ENCODE results near the gene PPP1R26.

PPP1R26 gene

DNA sequence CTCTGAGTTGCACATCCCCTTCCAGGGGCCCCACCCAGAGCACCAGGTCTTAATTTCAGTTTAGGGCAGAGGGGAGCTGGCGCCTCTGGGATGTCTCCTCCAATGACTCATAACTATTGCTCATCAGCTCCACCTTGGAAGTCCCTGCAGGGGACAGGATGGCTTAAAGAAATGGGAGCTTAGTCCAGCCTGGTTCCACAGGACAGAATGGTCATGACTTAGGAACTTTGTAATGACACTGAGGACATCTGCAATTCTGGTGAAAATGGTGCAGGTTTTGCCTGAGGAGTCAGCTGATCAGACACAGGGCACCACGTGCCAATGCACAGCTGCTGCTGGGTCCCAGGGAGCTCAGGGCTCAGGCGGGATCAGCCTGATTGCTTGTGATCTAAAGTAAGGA lies 16.4 kb upstream of the PPP1R26 start:
- DNase-seq, result no peak

DNA sequence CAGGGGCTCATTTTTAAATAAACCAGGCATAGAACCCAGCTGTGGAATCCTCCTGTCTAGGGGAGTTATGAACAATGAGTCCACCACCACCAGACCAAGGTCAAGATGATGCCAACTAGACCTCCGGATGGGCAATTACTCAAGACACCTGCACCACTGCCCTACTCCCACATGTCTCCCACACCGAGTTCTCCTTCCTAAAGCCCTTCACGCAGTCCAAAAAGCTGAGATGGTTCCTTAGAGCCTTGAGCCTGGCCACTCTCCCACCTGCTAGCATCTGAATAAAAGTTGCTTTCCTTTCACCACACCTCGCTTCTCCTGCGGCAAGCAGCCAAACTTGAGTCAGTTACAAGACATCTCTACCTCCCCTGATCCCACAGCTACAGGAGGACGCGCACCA lies 15.4 kb upstream of the PPP1R26 start:
- DNase-seq, result no peak

DNA sequence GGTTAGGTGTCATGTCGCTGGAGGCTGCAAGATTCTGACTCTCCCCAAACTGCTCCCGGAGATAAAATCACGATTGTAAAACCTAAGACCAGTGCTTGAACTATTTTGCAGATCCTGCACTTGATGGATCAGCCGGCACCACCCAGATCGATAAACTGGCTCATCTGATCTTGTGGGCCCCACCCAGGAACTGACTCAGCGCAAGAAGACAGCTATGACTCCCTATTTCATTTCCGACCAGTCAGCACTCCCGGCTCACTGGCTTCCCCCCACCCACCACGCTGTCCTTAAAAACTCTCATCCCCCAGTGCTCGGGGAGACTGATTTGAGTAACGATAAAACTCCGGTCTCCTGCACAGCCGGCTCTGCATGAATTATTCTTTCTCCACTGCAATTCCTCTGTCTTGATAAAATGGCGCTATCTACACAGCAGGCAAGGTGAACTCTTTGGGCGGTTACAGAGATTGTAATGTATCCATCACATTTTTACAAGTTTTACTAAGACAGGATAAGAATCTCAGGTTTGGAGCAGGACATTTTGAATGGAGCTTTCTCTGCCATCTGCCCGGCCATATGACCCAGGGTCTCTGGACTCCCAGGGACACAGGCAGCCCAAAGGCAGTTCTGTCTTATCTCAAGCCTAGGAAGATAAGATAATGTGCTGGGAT lies 10.6 kb upstream of the PPP1R26 start:
- DNase-seq, result no peak

DNA sequence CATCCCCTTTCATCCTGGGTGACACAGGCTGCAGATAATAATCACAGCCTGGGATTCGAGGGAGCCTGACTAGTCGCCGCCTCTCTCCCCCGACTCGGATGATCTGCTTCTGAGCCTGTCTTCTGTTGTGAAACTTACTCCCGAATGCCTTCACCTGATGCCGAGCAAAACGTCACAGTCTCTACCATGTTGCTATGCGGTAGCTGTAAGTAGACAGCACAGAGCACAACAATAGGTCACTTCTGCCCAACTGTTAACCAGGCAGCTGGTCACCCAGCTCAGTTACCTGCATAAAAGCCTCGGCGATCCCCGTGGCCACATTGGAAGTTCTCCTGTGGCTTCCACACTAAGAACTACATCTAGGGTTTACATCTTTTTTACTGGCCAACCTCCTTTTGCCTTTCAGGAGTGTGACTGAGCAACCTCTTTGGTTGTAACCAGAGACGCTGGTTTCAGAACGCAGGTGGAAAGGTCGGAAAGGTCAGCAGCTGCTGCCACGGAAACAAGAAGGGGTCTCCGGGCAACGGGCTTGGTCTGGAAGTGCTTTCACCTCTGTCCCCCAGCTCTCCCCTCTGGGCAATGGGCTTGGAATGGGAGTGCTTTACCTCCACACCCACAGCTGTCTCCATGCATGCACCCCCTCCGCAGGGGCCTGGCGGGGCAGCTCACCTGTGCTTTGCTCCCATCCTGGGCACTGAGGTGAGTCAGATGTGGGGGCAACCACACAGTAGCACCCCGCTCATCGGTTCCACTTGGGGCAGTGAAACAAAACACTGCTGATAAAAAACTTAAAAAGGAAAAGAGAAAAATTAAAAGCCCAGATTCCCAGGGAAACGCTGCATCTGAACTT lies 7.6 kb upstream of the PPP1R26 start:
- no peak for DNase-seq

DNA sequence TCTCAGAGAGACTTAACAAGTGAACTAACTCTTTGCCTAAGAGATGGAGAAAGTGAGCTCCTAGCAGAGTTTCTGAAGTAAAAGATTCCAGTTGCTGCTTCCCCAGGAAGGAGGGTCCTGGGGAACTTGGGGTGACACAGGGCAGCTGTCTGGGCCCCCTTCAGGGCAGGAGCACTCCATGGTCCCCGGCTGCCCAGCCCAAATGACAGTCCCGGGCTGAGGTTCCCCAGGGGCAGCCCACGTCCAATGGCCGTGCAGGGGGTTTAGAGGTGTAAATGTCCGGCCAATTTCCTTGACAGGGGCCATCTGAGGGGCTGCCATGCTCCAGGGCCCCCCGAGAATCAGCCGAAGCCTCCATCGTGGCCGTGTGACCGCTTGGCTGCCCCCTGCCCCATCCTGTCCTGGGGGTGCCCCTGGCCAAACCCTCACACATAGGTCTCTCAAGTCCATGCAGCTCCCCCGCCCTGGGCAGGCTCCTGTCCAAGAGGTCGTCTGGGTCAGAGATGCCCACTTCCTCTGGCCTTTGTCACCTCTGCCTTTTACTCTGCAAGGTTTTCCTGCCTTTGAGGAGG lies 5.5 kb upstream of the PPP1R26 start:
- DNase-seq, result no peak

DNA sequence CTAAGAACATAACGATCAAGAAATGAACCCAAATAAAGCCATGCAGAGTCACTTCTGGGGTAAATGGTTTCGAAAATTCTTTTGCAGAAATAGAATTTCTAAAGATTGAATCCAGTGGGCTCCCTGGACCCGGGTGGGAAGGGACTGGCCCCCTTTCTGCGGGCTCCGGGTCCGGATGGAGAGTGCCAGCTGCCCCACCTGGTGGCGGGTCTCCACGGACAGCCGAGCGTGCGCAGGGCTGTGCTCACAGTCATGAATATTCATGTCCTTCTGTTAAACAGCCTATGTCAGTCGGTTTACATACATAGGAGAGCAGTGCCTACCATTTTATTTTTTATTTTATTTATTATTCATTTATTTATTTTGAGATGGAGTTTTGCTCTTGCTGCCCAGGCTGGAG lies 4.7 kb upstream of the PPP1R26 start:
- DNase-seq, result no peak

DNA sequence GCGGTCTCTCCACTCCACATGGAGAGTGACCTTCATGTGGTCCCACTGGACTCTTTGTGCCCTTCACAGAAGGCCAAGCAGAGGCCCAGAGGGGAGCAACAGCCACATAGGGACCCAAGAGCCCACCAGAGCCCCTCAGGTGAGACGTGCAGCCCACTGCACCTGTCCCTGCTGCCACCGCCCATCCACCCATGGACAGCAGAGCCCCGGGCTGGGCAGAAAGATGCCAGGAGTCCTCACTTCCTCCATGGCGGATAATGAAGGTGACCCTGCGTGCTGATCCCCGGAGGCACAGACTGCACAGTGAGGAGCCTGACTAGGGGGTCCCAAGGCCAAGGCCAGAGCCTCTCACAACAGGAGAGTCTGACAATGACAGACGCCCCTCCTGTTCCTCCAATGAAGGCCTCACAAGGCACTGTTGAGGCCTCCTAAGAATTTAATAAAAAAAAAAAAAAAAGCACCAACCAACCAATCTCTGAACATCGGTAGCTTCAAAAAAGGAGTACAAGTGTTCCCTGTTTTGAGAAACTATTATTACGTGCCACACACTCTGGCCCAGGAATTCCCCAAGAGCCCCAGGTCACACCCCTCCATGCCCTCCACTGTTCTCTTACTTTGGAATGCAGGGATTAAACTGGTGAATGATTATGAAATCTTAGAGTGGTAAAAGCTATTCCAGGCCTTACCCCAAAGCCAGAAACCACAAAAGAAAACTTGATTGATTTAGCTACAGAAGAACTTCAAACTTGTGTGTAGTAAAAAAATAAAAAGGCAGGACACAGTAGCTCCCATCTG lies 2.8 kb upstream of the PPP1R26 start:
- no peak for DNase-seq

DNA sequence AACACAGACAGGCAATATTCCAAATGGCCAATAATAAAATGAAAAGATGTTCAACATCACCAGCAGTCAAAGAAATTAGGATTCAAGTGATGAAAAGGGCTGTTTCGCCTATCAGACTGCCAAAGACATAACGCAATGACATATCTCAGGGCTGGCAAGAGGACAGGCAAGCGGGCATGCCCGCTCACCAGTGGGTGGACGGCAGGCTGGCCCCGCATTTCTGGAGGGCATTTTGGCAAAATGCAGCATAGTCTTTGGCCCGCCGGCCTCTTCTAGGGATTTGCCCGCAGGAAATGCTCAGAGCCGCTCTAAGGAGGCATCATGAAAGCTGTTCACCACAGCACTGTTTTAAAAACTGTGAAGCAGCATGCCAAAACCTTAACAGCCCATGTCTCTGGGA lies 1.4 kb upstream of the PPP1R26 start:
- DNase-seq, result no peak

DNA sequence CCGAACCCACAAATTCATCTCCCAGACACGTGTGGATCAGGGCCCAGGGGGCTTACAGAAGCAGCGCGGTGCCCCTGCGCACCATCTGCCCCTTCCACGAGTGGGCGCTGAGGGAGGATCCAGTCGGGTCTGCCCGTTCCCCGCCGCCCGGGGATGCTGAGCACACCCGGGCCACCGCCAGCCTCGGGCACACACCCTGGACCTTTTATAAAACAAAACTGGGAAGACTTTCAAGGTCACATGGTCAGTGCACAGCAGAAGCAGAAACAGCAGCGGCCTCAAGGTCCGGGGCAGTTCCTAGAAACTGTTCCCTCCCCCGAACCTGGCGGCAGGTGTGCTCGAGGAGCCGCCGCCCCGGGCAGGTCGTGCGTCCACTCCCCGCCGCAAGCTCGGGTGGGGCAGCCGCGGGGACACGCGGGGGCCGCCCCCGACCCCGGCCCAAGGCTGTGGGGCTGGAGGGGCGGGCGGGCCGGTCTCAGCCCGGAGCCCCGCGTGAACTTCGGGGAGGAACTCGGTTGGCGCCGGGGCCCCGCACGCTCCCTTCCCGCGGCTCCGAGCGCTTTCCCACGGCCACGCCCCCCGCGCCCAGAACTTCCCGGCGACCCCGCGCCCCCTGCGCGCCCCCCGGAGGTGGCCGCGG lies 633 bp upstream of the PPP1R26 start:
- DNase-seq, result no peak

DNA sequence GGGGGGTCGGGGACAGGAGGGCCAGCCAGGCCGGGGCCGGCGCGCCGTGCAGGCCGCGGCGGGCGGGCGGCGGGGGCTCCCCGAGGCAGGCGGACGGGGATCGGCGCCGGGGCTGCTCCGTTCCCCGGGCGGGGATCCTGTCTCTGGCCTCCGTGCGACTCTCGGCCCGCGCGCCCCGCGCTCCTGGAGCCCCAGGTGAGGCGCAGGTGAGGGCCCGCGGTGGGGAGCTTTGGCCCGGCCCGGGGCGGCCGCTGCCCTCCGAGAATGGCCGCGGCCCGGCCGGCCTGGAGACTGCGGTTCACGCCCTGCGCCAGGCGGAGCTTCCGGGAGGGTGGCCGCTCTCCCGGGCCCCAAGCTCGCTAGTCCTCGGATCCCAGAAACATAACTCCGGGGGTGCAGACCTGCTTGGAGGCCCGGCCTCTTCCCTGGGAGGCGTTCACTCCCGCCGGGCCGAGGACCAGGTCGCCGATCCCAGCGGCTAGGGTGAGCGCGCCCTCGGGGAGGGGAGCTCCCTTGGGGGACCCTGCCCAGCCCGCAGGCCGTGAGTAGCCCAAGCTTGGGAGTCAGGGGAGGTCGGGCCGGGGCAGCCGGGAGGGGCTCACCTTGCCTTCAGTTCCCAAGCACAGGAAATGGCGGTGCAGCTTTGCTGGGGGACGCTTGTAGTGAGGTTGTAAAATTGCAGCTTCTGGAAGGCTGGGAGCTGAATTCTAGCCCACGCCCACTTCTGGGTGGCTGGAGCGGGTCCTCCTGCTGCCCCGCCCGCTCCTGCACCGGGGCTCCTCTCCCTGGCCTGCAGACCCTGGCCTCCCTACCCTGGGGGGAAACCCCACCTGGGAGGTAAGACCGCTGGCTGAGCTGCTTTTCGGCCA lies 723 bp downstream of the PPP1R26 start:
- no peak for DNase-seq

DNA sequence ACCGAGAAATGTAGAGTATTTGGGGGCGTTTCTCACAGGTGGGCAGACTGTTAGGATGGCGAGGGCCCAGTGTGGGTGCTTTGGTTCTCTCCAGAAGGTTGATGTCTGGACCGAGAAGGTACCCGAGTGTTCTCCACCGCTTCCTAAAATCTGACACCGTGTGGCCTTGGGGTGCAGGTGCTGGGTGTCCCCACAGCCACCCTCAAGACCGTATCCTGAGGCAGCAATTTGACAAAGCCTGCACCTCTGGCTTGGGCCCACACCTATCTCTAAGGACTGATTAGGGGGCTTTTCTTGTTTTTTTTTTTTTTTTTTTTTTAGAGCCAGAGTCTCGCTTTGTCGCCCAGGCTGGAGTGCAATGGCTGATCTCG lies 1.3 kb downstream of the PPP1R26 start:
- no peak for DNase-seq

DNA sequence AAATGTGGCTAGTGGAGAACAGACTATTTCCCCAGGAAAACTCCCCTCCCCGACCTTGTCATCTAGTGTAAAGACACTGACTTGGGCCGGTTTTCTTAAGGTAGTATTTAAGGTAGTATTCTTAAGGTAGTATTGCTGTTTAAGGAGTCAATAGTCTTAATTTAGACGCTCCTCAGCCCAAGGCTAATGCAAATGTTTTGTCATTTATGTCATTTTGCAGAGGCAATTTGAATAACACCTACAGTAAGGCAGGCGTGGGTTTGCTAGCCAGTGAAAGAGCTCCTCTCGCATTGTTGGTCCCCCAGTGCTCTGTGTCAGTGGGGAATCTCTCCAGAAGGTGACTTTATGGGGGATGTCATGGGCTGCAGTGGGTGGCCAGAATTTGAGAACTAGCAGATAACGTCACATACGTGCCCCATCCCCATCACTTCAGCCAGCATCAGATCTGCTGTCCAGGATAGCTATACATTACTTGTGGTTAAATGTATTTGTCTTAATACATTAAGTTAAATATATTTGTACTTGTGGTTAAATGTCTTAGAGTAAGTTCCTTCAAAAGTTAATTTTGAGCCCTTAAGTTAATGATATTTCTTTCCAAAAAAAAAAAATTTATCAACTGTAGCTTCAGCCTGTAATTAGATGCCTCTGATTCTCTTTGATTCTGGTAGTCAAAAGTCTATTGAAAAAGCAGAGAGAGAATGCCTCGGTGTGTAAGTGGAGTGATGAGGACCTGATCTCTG lies 2.6 kb downstream of the PPP1R26 start:
- no peak for DNase-seq

DNA sequence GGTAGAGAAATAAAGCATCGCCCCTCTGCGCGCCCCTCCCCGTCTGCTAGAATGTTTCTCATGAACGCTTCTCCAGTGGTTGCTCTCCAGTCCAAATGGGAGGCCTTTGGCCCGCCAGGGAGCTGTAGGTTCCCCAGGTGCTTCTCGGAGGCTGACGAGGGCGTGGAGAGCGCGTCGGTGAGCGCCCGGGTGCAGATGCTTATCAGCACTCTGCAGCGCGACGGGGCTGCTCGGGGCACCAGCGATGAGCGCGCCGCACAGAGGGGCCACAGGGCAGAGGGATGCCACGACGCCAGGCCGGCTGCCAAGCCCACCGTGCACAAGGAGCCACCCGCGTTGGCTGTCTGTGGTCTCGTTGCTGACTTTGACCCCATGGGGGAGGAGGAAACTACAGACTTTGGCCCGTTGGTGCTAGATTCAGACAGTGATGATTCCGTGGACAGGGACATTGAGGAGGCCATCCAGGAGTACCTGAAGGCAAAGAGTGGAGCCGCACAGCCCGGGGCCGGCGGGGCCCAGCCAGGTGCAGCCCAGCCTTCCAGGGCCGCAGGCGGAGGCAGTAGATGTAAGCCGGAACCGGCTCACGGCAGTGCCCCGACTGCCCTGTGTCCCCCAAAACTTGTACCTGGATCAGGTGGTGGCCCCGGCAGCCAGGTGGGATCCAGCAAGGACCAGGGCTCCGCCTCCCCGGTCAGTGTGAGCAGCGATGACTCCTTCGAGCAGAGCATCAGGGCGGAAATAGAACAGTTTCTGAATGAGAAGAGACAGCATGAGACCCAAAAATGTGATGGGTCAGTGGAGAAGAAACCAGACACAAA lies 5.1 kb downstream of the PPP1R26 start:
- DNase-seq, result no peak

DNA sequence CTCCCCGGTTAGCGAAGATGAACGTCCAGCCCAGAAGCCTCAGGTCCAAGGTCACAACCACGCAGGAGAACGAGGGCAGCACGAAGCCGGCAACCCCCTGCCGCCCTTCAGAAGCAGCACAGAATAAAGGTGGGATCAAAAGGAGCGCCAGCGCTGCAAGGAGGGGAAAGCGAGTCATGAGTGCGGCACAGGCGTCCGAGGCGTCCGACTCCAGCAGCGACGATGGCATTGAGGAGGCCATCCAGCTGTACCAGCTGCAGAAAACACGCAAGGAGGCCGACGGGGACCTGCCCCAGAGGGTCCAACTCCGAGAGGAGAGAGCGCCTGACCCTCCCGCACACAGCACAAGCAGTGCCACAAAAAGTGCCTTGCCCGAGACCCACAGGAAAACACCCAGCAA lies 5.8 kb downstream of the PPP1R26 start:
- no peak for DNase-seq

DNA sequence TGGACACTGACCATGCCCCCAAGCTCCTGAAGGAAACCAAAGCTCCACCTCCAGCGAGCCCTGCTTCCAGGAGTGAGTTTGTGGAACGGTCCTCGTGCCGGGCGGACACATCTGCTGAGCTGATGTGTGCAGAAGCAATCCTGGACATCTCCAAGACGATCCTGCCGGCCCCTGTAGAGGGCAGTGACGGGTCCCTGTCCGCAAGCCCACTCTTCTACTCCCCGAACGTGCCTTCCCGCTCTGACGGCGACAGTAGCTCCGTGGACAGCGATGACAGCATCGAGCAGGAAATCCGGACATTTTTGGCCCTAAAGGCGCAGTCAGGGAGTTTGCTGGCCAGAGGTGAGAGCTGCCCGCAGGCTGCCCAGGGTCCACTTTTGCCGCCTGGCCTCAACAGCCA lies 6.2 kb downstream of the PPP1R26 start:
- DNase-seq, result no peak

DNA sequence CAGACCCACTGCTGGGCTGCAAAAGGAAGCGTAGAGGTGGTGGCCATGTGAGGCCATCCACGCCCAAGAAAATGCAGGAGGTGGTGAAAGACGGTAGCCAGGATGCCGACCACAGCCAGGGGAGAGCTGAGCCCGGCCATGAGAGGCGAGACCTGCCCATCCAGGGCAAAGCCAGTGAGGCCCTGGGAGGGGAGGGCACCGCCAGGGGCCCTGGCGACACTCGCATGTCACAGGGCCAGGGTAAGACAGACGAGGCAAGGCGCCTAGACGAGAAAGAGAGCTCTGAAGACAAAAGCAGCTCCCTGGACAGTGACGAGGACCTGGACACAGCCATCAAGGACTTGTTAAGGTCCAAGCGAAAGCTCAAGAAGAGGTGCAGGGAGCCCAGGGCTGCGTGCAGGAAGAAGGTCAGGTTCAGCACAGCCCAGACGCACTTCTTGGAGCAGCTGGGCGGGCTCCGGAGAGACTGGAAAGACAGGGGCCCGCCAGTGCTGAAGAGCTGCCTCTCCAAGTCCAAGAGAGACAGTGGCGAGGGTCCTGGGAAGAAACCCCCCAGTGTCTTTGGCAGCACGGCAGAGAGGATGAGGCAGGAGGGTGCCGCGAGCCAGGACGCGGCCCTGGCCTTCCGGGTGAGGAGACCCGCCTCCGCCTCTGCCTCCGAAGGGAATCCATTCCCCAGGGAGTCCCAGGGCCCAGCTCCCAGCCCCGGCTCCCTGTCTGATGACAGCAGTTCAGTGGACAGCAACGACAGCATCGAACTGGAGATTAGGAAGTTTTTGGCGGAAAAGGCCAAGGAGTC lies 6.9 kb downstream of the PPP1R26 start:
- no peak for DNase-seq

DNA sequence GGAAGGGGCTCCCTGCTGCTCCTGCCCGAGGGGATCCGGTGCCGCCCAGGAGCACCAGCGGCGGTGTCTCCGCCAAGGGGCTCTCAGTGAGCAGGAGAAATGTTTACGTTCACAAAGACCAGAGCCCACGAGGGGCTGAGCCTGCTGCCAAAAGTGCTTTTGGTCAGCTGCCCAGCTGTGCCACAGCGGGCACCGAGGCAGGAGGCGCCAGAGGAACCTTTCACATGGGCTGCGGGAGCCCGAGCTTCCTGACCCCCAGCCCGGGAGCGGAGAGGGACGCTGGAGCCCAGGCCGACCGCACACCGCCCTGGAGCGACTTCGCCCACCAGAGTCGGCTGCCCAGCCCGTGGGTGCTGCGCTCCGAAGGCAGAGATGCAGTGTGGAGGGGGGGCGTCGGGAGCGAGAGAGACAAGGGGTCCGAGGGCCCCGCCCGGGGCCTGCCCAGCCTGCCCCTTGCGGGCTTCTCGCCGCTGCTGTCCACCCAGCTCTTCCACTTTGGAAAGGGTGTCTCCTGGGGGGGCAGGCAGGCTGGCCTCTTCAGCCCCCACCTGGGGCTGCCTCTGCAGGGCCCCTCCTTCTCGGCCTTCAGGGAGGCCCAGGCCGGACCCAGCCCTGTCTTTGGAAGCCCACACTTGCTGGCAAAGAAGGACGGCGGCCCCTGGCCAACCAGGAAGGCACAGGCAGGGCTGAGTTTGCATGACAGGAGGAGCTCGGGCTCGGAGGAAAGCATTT lies 7.9 kb downstream of the PPP1R26 start:
- DNase-seq, result no peak

DNA sequence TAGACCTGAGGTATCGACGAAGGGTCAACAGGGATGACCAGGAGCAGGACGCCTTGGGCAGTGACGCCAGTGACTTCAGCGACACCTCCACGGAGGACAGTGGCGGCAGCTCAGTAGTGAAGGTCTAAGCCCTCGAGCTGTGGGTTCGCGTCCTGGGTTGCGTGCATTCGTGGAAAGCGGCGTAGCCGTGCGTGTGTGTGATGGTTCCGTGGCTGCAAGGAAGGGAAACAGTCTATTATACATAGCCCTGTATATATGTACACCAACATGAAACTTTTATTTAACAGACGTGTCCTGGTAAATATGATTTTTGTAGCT lies 8.4 kb downstream of the PPP1R26 start:
- DNase-seq, result no peak

DNA sequence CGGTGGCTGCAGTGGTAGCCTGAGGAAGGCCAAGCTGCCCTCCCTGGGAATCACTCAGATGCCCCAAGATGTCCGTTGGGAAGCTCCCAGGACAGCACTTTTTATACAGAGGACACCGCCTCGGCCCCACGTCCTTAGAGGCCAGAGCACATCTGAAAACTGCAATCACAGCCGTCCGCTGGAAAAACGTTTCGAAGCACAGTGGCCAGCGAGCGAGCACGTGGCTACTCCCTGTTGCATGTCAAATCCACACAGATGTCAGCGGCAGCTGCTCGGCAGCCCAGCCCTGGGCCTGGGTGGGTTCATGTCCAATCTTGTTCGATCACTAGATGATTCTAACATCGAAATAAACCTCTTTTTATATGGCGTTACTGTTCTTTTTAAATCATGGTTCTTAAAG lies 8.9 kb downstream of the PPP1R26 start:
- DNase-seq, result no peak
